Activated CD4-positive, alpha-beta T cell treated with anti-CD3 and anti-CD28 coated beads for 4 hours (primary cell): ENCODE data around the gene DAPK1.

Source experiments
- DNase-seq, 2 donors: peaks; one replicate each; pipeline ENCODE4 v3.0.0-alpha.2; 2020

DAPK1 gene

GRCh38 chr9:87615547-87616148 is 118.0 kb downstream of the DAPK1 start:
- DNase-seq: no peak

- DNase-seq: no peak
These were observed 120.6 kb downstream of the DAPK1 start for GRCh38 chr9:87618226-87618625.

DNA sequence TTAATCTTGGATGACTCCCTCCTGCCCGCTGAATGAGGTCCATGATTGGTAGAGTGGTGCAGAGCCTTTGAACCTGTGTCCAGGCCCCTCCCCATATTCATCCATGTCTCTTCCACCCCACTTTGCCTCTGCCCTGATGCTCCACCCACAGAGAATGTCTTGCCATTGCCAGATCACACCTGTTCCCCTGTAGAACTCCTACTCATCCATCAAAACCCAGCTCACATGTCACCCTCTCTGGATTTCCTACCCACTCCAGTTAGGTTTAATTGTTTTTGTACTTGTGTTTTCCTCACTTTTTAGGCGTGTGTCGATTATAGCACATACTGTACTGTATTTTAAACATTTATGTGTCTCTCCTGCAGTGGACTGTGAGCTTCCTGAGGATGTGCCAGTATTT is 121.3 kb downstream of the DAPK1 start:
- no peak for DNase-seq

DNA sequence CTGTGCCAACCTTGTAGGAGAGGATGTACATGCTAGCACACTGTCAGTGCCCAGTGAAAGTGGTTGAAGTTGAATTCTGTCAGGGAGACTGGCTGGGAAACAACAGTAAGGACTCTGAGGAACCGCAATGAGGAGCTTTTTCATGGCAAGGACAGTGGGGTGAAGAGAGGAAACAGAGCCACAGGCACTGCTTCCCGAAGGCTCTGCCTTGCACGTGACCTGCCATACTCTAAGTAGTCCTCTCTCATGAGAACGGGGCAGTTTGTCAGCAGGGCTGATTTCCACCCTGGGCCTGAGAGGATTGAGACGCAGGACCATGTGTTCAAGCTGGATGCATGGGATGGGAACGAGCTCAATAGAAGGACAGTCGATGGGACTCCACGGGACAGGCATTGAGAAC is 121.7 kb downstream of the DAPK1 start:
- DNase-seq: no peak

DNA sequence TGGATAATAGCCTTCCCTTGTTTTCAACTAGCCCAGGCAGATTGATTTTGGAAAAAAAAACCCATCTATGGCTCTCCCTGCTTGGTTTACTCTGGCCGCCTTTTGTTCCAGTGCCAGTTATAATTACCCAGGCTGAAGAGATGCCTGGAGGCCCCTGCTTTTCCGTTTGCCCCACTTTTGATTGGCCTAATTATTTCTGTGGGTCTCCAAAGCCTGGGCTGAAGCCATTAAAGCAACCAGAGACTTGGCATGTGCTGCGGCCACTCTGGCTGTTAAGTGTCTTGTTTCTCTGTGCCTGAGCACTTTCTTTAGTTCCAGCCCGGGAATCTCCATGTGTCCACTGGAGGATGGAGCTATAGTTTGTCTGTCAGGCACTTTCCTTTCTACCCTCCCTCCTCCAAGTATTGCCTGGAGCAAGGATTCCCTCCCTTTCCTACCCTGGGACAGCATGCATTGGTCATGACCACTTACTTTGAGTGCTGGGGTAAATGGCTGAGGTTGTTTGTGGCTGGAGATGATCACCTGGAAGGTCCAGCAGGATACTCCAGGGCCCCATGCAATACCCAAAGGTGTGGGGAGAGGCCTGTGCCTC is 123.2 kb downstream of the DAPK1 start:
- no peak for DNase-seq

DNA sequence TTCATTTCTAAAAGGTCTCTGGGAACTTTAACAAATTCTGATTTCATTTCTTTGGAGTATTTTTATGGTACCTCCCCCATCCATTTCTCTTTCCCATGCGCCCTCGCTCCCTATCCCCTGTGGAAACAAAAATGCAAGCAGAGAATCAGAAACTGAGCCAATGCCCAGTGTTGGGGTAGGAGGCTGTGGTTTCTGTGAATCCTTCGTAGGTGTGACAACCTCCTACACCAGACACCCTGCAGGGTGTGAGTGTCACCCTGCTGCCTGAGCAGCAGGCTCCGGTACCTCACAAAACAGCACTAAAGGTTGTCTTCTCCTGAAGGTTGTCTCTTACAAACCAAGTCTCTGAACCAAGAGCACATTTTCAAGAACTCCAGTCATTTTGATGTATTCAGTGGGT is 124.4 kb downstream of the DAPK1 start:
- DNase-seq: no peak

GRCh38 chr9:87622923-87623322 is 125.3 kb downstream of the DAPK1 start:
- no peak for DNase-seq

GRCh38 chr9:87628346-87628745 is 130.7 kb downstream of the DAPK1 start:
- DNase-seq: no peak

- DNase-seq: no peak
These were observed 131.4 kb downstream of the DAPK1 start for GRCh38 chr9:87629104-87629503.

DNA sequence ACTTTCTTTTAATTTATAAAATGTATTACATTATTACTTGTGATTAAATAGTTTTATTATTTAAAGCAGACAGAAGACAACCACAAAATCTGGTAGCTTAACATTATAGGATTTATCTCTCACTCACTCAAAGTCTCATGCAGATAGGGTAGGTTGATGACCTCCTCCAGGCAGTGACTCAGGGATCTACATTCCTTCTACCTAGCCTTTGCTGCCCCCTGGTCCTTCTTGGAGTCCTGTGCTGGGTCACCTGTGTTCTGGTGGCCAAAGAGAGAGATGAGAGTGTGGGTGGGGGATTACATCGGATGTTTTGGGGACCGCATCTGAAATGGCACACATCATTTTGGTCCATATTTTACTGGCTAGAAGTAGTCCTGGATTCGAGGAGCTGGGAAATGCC is 132.6 kb downstream of the DAPK1 start:
- DNase-seq: no peak

DNA sequence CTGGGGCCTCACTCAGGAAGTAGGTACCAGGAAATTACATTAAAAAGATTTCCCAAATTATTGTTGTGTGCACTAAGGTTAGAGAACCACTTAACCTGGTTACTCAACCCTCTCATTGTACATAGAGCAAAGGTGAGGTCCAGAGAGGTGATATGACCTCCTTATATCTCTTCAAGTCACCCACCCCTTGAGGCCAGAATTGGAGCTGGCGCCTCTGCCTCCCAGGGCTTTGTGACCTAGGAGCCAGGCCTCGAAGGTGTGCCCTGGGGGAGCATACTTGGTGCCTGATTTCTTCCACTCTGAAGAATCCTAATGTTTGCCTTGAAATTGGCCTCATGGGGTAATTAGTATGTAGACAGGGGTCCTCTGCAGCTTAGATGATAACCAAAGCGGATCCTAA is 133.2 kb downstream of the DAPK1 start:
- DNase-seq: no peak

GRCh38 chr9:87635656-87636501 is 138.2 kb downstream of the DAPK1 start:
- no peak for DNase-seq

GRCh38 chr9:87638292-87638691 is 140.6 kb downstream of the DAPK1 start:
- no peak for DNase-seq

- DNase-seq: no peak
These were observed 142.3 kb downstream of the DAPK1 start for GRCh38 chr9:87639949-87640348.

- DNase-seq: no peak
These were observed 142.7 kb downstream of the DAPK1 start for GRCh38 chr9:87640385-87640795.

DNA sequence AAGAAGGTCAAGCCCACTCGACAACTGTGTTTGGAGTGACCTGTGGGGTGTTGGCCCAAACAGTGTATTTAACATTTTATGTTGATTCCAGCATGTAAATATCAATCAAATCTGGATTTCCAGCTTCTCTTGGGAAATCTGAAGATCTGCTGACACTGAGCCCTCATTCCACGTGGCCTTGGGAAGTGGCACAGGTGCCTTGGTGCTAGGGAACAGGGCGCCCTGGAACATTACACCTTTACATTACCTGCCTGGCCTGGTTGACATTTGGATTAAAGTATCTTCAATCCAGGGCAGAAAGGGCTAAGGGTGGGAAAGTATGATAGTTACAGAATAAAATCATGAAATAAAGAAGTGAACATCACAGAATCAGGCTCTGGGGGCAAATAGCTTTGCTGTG is 143.4 kb downstream of the DAPK1 start:
- no peak for DNase-seq

DNA sequence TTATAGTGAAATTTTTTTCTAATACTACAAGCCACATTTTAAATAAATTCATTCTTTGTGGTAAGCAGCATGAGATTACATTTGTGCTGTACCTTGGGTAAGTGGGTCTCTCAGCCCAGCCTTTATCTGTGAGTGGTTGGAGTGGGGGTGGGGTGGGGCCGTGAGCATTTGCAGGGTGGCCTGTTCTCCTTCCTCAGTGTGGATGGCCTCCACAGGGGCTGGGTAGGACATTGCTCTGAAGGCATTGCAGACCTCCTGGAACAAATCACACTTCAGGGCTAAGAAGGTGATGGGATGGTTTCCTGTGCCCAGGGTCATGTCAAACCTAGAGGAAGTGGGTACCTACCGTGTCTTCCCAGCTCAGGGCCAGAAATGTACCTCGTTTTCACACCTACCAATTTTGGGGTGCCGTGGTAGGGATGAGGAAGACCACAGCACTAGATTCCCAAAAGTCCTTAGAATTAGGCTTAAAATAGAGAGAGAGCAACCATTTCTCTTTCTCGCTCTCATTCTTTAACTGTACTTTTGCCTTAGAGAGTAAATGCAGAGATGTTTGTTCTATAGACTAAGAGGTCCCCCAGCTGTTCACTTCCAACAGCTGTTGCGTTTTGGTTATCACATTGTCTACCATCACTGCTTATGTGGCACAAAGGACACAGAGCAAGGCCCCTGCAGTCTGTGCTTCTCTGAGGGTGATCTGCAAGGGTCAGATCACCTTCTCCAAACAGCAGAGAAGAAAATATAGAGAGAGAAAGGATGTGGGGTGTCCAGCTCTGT is 144.9 kb downstream of the DAPK1 start:
- DNase-seq: no peak

GRCh38 chr9:87643107-87643650 is 145.5 kb downstream of the DAPK1 start:
- DNase-seq: no peak

DNA sequence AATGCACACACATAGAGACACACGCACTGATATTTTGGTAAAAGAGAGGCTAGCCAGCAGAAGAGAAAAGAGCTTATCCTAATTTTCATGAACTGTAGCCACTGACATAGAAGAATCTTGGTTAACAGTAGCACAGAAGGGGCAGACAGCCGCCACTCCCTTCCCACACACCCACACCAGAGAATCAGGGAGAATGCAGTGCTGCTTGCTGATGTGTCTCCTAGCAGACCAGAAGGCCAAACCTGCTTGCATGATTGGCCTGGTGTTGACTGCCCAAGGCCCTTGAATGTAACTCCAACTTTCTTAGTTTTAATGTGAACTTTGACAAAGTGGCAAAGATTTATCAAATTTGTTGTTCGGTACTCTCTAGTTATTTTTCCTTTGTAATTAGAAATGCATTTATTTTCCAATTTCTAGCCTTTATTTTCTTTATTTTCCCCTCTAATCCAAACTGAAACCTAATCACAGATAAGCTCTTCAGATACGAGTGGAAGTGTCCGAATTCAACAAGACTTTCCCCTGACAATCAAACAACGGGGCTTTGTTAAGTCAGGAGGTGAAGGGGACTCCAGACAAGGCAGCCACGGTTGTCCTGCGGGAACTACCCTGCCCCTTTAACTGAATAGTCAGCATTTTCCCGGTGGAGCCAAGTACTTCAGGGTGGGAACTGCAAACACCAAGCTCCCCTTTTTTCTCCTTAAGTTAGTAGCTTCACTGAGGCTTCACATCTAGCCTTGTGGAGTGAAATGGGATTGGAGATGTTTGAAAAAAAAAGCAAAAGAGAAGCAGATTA is 146.3 kb downstream of the DAPK1 start:
- no peak for DNase-seq

GRCh38 chr9:87644659-87645058 is 147.0 kb downstream of the DAPK1 start:
- no peak for DNase-seq

- DNase-seq: no peak
These were observed 148.9 kb downstream of the DAPK1 start for GRCh38 chr9:87646546-87646945.

DNA sequence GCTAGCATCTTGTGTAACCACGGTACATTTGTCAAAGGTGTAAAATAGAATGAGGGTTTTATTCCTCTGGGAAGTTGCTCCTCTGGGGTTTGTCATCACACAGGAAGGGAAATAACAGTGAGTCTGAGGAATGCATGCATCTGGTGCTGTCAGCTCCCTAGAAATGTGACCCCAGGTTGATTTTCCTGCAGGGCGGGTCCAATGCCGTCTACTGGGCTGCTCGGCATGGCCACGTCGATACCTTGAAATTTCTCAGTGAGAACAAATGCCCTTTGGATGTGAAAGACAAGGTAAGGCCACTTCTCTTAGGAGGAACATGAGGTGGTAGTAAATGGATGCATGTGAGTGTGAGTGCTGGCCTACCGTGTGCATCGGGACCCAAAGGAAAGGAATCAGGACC is 149.4 kb downstream of the DAPK1 start:
- DNase-seq: no peak
